GM12864 (cell line): ENCODE data around the gene ANTXR1.

Source experiments
- DNase-seq: peaks from one replicate; pipeline ENCODE4 v3.0.0-alpha.2; 2011; ENCODE audit warnings: low read depth
- H3K4me3 ChIP-seq: 2 replicates; pipeline ENCODE4 v1.5.1; 2011; ENCODE audit warnings: mild to moderate bottlenecking, low read depth, low read length, control low read depth
- TF ChIP-seq, protein P1 (sequence below): IDR thresholded peaks from 2 replicates; pipeline ENCODE4 v1.5.1; 2011; ENCODE audit warnings: low read depth, mild to moderate bottlenecking, moderate library complexity, low read length, control low read depth, inconsistent platforms; ENCODE audit errors: missing control alignments

The ANTXR1 gene

GRCh38 chr2:69077252-69077950, 64.4 kb downstream of the ANTXR1 start:
- TF ChIP-seq, protein P1, sequence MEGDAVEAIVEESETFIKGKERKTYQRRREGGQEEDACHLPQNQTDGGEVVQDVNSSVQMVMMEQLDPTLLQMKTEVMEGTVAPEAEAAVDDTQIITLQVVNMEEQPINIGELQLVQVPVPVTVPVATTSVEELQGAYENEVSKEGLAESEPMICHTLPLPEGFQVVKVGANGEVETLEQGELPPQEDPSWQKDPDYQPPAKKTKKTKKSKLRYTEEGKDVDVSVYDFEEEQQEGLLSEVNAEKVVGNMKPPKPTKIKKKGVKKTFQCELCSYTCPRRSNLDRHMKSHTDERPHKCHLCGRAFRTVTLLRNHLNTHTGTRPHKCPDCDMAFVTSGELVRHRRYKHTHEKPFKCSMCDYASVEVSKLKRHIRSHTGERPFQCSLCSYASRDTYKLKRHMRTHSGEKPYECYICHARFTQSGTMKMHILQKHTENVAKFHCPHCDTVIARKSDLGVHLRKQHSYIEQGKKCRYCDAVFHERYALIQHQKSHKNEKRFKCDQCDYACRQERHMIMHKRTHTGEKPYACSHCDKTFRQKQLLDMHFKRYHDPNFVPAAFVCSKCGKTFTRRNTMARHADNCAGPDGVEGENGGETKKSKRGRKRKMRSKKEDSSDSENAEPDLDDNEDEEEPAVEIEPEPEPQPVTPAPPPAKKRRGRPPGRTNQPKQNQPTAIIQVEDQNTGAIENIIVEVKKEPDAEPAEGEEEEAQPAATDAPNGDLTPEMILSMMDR = no peak
- no peak for DNase-seq

DNA sequence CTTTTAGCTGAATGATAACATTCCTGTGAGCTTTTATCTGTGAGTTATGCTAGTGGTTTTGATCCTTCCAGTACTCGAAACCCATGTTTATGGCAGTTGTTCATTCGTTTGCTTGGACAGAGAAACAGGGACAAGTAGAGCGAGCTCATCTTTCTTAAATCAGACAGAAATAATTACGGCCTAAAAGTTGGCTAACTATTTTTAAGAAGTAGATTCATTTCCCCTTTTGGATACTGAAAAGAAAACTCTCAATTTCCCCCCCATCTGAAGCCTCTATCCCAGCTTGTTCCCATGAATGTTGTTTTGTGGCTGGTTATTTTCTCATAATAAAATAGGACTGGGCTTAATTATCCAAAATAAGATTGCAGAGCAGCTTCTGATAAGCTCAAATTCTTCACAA, 67.1 kb downstream of the ANTXR1 start:
- no peak for DNase-seq
- TF ChIP-seq, protein P1 = no peak
- no peak overlapping the region for H3K4me3 ChIP-seq

More at GRCh38 chr2:69077252-69077950, 64.4 kb downstream of the ANTXR1 start:
- no peak overlapping the region for H3K4me3 ChIP-seq

DNA sequence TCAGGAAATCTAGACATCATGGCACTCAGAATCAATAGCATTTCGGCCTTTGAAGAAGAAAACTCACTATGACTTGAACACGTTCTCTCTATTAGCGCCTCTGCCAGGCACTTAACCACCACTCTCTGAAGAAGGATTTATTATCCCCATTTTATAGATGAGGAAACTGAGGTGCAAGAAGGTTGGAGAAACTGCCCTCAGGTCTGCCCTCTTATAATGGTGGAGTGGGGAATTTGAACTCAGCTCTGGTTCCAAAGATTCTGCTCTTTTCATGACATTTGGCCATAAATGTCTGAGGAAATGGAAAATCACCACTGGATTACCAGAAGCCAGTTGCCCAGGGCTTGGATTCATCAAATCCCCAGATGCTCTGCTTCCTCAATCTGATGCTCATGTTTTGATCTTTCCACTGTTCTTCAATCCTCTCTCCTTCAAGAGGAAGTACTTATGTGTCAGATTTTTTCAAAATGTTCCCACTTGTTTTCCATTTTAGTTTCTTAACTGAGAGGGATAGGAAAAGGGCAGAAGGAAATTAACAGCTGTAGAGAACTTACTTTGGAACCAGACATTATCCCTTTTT, 68.1 kb downstream of the ANTXR1 start:
- no peak for DNase-seq
- TF ChIP-seq, protein P1 = no peak

GRCh38 chr2:69081757-69082156, 68.8 kb downstream of the ANTXR1 start:
- DNase-seq = no peak
- TF ChIP-seq, protein P1 = no peak
- no peak overlapping the region for H3K4me3 ChIP-seq

More for the DNA sequence above, 68.1 kb downstream of the ANTXR1 start:
- no peak overlapping the region for H3K4me3 ChIP-seq

DNA sequence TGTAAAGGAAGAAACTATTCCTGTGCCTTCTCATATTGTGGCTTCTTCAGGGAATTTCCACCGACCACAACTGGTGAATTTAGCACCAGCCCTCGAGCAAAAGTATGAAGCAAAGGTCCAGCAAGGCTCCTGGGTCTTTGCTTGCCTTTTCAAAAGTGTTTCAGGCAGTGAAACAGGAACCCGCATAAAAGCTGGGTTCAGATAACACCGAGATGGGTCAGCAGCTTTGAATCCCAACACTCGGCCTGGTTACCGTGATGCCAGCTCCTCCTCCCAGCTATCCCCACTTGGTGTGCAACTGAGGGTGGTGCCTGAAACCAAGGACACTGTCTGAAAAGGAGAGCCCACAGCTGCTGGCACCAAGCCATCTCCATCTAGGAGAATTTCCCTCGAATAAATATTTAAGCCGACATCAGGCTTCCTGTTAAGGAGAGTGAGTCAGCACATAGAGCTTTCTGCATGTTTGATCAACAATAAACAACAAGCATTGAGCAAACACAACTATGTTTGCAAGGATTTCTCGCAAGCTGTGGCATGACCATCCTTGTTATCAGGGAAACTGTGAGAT, 69.5 kb downstream of the ANTXR1 start:
- no peak for DNase-seq
- TF ChIP-seq, protein P1 = no peak
- no peak overlapping the region for H3K4me3 ChIP-seq

- TF ChIP-seq, protein P1 = no peak
- no peak overlapping the region for H3K4me3 ChIP-seq
- DNase-seq = no peak
These were observed 70.3 kb downstream of the ANTXR1 start for GRCh38 chr2:69083235-69083748.
